Activated CD8-positive, alpha-beta T cell treated with anti-CD3 and anti-CD28 coated beads, Interleukin-2, amount 10 ng/mL, durations not matched to agents 7 days and 5 days (primary cell): ENCODE results near the gene KRTAP12-3. TPM values are rescaled to one million over a fixed set of nuclear protein-coding genes. Genes with fewer than 3 reads are reported as not detected.

Experiments used
- total RNA-seq, 2 experiments: library from RNA; stranded (reverse); gene quantifications; one replicate each; pipeline ENCODE4 v1.2.3, GENCODE V29; 2021

KRTAP12-3 gene
- total RNA-seq, 2 experiments from 2014 or later = not detected

Other genes starting within 250 kb of the KRTAP12-3 start
- 1 to 10 TPM; 3.2 to 3.4 TPM for gene LRRC3, start 202.4 kb upstream of the KRTAP12-3 start, total RNA-seq
- not detected for gene KRTAP10-1, start 117.7 kb upstream of the KRTAP12-3 start, total RNA-seq
- not detected for gene KRTAP10-2, start 106.4 kb upstream of the KRTAP12-3 start, total RNA-seq
- not detected for gene KRTAP10-3, start 99.1 kb upstream of the KRTAP12-3 start, total RNA-seq
- gene KRTAP10-4, start 84.2 kb upstream of the KRTAP12-3 start, total RNA-seq = not detected
- not detected for gene KRTAP10-5, start 77.3 kb upstream of the KRTAP12-3 start, total RNA-seq
- gene KRTAP10-6, start 65.4 kb upstream of the KRTAP12-3 start, total RNA-seq = not detected
- not detected for gene KRTAP10-7, start 57.3 kb upstream of the KRTAP12-3 start, total RNA-seq
- not detected for gene KRTAP10-8, start 45.9 kb upstream of the KRTAP12-3 start, total RNA-seq
- gene KRTAP10-9, start 30.8 kb upstream of the KRTAP12-3 start, total RNA-seq = not detected
- not detected for gene KRTAP10-10, start 20.6 kb upstream of the KRTAP12-3 start, total RNA-seq
- gene KRTAP10-11, start 11.5 kb upstream of the KRTAP12-3 start, total RNA-seq = not detected
- gene KRTAP12-4, start 3.3 kb upstream of the KRTAP12-3 start, total RNA-seq = not detected
- not detected for gene KRTAP12-2, start 9.0 kb downstream of the KRTAP12-3 start, total RNA-seq
- not detected for gene KRTAP12-1, start 24.2 kb downstream of the KRTAP12-3 start, total RNA-seq
- not detected for gene KRTAP10-12, start 39.2 kb downstream of the KRTAP12-3 start, total RNA-seq
- not detected for gene TSPEAR, start 53.6 kb downstream of the KRTAP12-3 start, total RNA-seq
- gene UBE2G2, start 143.9 kb downstream of the KRTAP12-3 start, total RNA-seq = 10 to 100 TPM; 85.5 to 86.0 TPM
- gene SUMO3, start 160.1 kb downstream of the KRTAP12-3 start, total RNA-seq = 100 to 1,000 TPM in 1 of 2 experiments, 10 to 100 TPM in 1; 98.8 to 102 TPM
- 10 to 100 TPM; 54.9 to 55.2 TPM for gene PTTG1IP, start 215.8 kb downstream of the KRTAP12-3 start, total RNA-seq